NB4 (cell line): ENCODE measurements around the gene APOL3.

Source experiments
- MYC ChIP-seq: IDR thresholded peaks from 2 replicates; pipeline ENCODE4 v1.6.1; 2011; ENCODE audit warnings: low read depth, low read length
- TF ChIP-seq, protein P1 (sequence below): IDR thresholded peaks from one replicate; pipeline ENCODE4 v1.5.1; 2012; ENCODE audit warnings: low read depth, low read length
- TF ChIP-seq, protein P2 (sequence below): IDR thresholded peaks from 2 replicates; pipeline ENCODE4 v1.6.1; 2011; ENCODE audit warnings: low read depth, low read length

DNA sequence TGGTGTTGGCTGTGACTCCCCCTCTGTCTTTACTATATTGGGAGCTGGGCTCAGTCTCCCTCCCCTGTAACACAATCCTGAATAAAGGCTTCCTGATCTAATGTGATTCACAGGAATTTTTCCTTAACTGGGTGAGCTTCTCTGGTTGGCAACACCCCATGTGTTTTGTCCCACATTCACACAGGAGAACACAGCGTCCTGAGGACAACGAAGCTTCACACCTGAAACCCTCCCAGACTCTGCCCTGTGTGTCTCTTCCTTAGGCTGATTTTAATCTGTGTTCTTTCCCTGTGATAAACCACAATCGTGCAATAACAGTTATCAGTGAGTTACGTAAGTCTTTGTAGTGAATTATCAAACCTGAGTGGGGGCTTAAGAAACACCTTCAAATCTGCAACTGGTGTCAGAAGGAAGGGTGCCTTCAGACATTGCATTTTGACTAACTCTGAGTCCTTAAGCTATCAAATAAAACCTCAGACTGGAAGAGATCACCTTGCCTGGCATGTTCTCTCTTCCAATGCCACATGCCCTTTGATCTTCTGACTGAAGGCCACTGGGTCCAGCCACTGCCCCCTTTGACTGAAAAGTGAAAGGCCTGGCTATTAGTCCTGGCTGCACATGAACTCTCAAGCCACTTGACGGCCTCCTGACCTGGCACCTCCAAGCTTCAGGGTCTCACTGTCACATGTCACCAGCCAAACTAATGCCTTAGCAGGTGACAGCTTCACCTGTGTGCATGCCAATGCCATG is 17.3 kb downstream of the APOL3 start:
- TF ChIP-seq, protein P1, sequence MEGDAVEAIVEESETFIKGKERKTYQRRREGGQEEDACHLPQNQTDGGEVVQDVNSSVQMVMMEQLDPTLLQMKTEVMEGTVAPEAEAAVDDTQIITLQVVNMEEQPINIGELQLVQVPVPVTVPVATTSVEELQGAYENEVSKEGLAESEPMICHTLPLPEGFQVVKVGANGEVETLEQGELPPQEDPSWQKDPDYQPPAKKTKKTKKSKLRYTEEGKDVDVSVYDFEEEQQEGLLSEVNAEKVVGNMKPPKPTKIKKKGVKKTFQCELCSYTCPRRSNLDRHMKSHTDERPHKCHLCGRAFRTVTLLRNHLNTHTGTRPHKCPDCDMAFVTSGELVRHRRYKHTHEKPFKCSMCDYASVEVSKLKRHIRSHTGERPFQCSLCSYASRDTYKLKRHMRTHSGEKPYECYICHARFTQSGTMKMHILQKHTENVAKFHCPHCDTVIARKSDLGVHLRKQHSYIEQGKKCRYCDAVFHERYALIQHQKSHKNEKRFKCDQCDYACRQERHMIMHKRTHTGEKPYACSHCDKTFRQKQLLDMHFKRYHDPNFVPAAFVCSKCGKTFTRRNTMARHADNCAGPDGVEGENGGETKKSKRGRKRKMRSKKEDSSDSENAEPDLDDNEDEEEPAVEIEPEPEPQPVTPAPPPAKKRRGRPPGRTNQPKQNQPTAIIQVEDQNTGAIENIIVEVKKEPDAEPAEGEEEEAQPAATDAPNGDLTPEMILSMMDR: no peak
- TF ChIP-seq, protein P2, sequence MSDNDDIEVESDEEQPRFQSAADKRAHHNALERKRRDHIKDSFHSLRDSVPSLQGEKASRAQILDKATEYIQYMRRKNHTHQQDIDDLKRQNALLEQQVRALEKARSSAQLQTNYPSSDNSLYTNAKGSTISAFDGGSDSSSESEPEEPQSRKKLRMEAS: no peak
- no peak for TF ChIP-seq MYC
